Endothelial cell of umbilical vein (primary cell): ENCODE data around the gene CAMK2N2. TPM values are rescaled to one million over a fixed set of nuclear protein-coding genes. Genes with fewer than 3 reads are reported as not detected.

Experiments used
- BruUV-seq: library from RNA; stranded (reverse); fragments of 400-500 nt; replicated peaks from 2 replicates; lab custom pipeline; 2021; lab: Mats Ljungman, UMichigan
- CTCF ChIA-PET: fragments of 300-600, 350-600 bp; sonication (Branson Sonifier 250); formaldehyde crosslinking; loops from one replicate; lab custom pipeline; 2021; ENCODE audit warnings: antibody characterized with exemption, inconsistent platforms; lab: Charles Lee
- POLR2A ChIA-PET: fragments of 300-600, 350-600 bp; sonication (Branson Sonifier 250); formaldehyde crosslinking; loops from one replicate; lab custom pipeline; 2021; ENCODE audit warnings: antibody characterized with exemption, inconsistent platforms; lab: Charles Lee
- DNase-seq: peaks from one replicate; pipeline ENCODE4 v3.0.0-alpha.2; 2011; ENCODE audit warnings: low read depth, low spot score
- FAIRE-seq: peaks from 2 replicates; lab custom pipeline; 2011; peaks lifted over from hg19 to GRCh38; lab: Jason Lieb, UNC
- H2AFZ ChIP-seq: 2 replicates; pipeline ENCODE4 v1.6.0; 2012; ENCODE audit warnings: low read depth, low read length, control low read depth, inconsistent platforms
- H3K27ac ChIP-seq: 2 replicates; pipeline ENCODE4 v1.5.1; 2011; ENCODE audit warnings: low read depth, mild to moderate bottlenecking, control low read depth, low read length, moderate library complexity; ENCODE audit not compliant: insufficient read depth
- H3K27me3 ChIP-seq, 2 experiments: 2 replicates each; pipeline versions ENCODE4 v1.6.0 to v1.6.1; 2011; ENCODE audit warnings: low read length in 2 of 2, mixed read lengths in 1 of 2; ENCODE audit not compliant: control insufficient read depth in 2 of 2, insufficient read depth in 2 of 2
- H3K36me3 ChIP-seq, 2 experiments: 2 replicates in 1 of 2; 3 replicates in 1 of 2; pipeline ENCODE4 v1.5.1; 2011; ENCODE audit warnings: low read length in 2 of 2, mild to moderate bottlenecking in 1 of 2, moderate library complexity in 1 of 2; ENCODE audit not compliant: control insufficient read depth in 2 of 2, insufficient read depth in 2 of 2; ENCODE audit errors: extremely low read depth in 1 of 2
- H3K4me1 ChIP-seq: 3 replicates; pipeline ENCODE4 v1.5.1; 2011; ENCODE audit warnings: mild to moderate bottlenecking, low read length; ENCODE audit not compliant: control insufficient read depth, insufficient read depth; ENCODE audit errors: extremely low read depth
- H3K4me2 ChIP-seq: 2 replicates; pipeline ENCODE4 v1.6.1; 2011; ENCODE audit warnings: low read length, control low read depth, mixed read lengths; ENCODE audit not compliant: insufficient read depth
- H3K4me3 ChIP-seq, 3 experiments: fragments of 200-600 bp in 1 of 3; sonication (generic), shearing (Covaris generic) in 1 of 3; replicated peaks in 1 of 3; 2 replicates each; pipeline ENCODE4 v1.5.1; 2011 to 2016; ENCODE audit warnings: control low read depth in 3 of 3, low read length in 3 of 3, mild to moderate bottlenecking in 2 of 3, inconsistent platforms in 1 of 3, low read depth in 1 of 3, moderate library complexity in 1 of 3; ENCODE audit not compliant: insufficient read depth in 1 of 3
- H3K79me2 ChIP-seq: 2 replicates; pipeline ENCODE4 v1.6.0; 2012; ENCODE audit warnings: low read length, inconsistent platforms; ENCODE audit not compliant: control insufficient read depth, insufficient read depth
- H3K9ac ChIP-seq: replicated peaks from 2 replicates; pipeline ENCODE3; 2011; ENCODE audit warnings: low read length, control low read depth; ENCODE audit not compliant: insufficient read depth; ENCODE audit errors: extremely low read depth
- H3K9me1 ChIP-seq: replicated peaks from 3 replicates; pipeline ENCODE4 v1.6.0; 2011; ENCODE audit warnings: mild to moderate bottlenecking, low read length; ENCODE audit not compliant: control insufficient read depth, insufficient read depth; ENCODE audit errors: extremely low read depth
- H3K9me3 ChIP-seq: replicated peaks from 2 replicates; pipeline ENCODE4 v1.5.1; 2012; ENCODE audit warnings: low read length, inconsistent platforms; ENCODE audit not compliant: control insufficient read depth, insufficient read depth
- H4K20me1 ChIP-seq: replicated peaks from 2 replicates; pipeline ENCODE3; 2011; ENCODE audit warnings: mild to moderate bottlenecking, low read length; ENCODE audit not compliant: control insufficient read depth, insufficient read depth; ENCODE audit errors: extremely low read depth
- CTCF ChIP-seq, 2 donors: IDR thresholded peaks; 1 replicate in 1 of 2; 2 replicates in 1 of 2; pipeline ENCODE4 v1.5.1; 2011; ENCODE audit warnings: low read length in 2 of 2, mild to moderate bottlenecking in 2 of 2, moderate library complexity in 2 of 2, control low read depth in 1 of 2, inconsistent platforms in 1 of 2, low read depth in 1 of 2; ENCODE audit not compliant: insufficient read depth in 1 of 2; ENCODE audit errors: extremely low read depth in 1 of 2
- EZH2 ChIP-seq: IDR thresholded peaks from 2 replicates; pipeline ENCODE4 v1.6.1; 2012; ENCODE audit warnings: borderline replicate concordance, low read depth, mild to moderate bottlenecking, moderate library complexity, low read length, inconsistent platforms; ENCODE audit not compliant: severe bottlenecking
- FOS ChIP-seq: IDR thresholded peaks from 2 replicates; pipeline ENCODE4 v1.6.1; 2011; ENCODE audit warnings: mild to moderate bottlenecking, low read length, moderate library complexity, borderline replicate concordance; ENCODE audit not compliant: insufficient read depth
- GATA2 ChIP-seq: IDR thresholded peaks from 2 replicates; pipeline ENCODE4 v1.7.0; 2011; ENCODE audit warnings: low read depth, mild to moderate bottlenecking, moderate library complexity, mixed read lengths, low read length; ENCODE audit not compliant: insufficient read length, insufficient read depth
- JUN ChIP-seq: IDR thresholded peaks from 2 replicates; pipeline ENCODE4 v1.6.1; 2011; ENCODE audit warnings: borderline replicate concordance, low read depth; ENCODE audit not compliant: insufficient read length, insufficient read depth
- MAX ChIP-seq: IDR thresholded peaks from 2 replicates; pipeline ENCODE4 v1.6.1; 2011; ENCODE audit not compliant: insufficient read depth, insufficient read length
- MYC ChIP-seq: IDR thresholded peaks from one replicate; pipeline ENCODE4 v1.6.1; 2011; ENCODE audit warnings: mild to moderate bottlenecking, low read depth, low read length
- POLR2A ChIP-seq: IDR thresholded peaks from 2 replicates; pipeline ENCODE4 v1.6.1; 2012; ENCODE audit warnings: low read depth, mild to moderate bottlenecking, control low read depth, low read length
- POLR2AphosphoS5 ChIP-seq: IDR thresholded peaks from 2 replicates; pipeline ENCODE4 v1.6.1; 2012; ENCODE audit warnings: low read depth, mild to moderate bottlenecking, control low read depth, low read length, moderate library complexity; ENCODE audit not compliant: insufficient read depth
- dilution Hi-C: fragments of 300-500 bp; cut with MboI; formaldehyde crosslinking; loops from one replicate; pipeline ENCODE4 v1.15.0; 2019; ENCODE audit warnings: low sequenced_read_pairs; ENCODE audit not compliant: extremely low pct_ligation_motif_present
- intact Hi-C: fragments of 100-400 bp; cut with micrococcal nuclease; formaldehyde crosslinking; loops from one replicate; pipeline ENCODE4 v1.10.0; 2022
- polyA plus RNA-seq, 4 experiments: library from polyadenylated mRNA; depleted of rRNA in 3 of 4; stranded (reverse) in 3 of 4; unstranded in 1 of 4; fragments of >200 nt; gene quantifications; 2 replicates each; pipeline versions ENCODE4 v1.2.1 to v1.2.3, GENCODE V29; 2011 to 2012; ENCODE audit warnings: missing spikeins in 1 of 4
- total RNA-seq: library from RNA; stranded (reverse); gene quantifications from 2 replicates; pipeline ENCODE4 v1.2.3, GENCODE V29; 2021

Gene CAMK2N2
- total and polyA plus RNA-seq, 2 donors (not counting 3 experiments of a cell fraction or from before 2014, with no cell fraction given), result 0.11 TPM; not detected in 1

GRCh38 chr3:184218814-184219213 is 42.5 kb downstream of the CAMK2N2 start:
- dilution Hi-C loops, result no loop called here
- FAIRE-seq, result no peak

More at GRCh38 chr3:184218814-184219213, 42.5 kb downstream of the CAMK2N2 start:
- H4K20me1 ChIP-seq, result no peaks in the 10 kb centered on the region
- intact Hi-C loops, result no loop called here
- H3K9ac ChIP-seq, result no peak overlapping the region
- H3K36me3 ChIP-seq, result no peaks in the 10 kb centered on the region
- no peak overlapping the region for H3K27ac ChIP-seq
- H3K27me3 ChIP-seq, result peaks cover 0 to 2% of the 10 kb centered on the region in 2 experiments
- BruUV-seq, result no TSS peak
- no peaks in the 10 kb centered on the region for H3K9me1 ChIP-seq
- H2AFZ ChIP-seq, result no peak overlapping the region
- POLR2A ChIA-PET, result no interaction called here
- peaks cover 8% of the 10 kb centered on the region for H3K4me1 ChIP-seq
- CTCF ChIA-PET, result interaction anchor here (1.6 to 7.6 kb wide), 2 partner anchors 8 kb away, joined by 5 to 65 read pairs; no protein-coding TSS in a partner anchor
- H3K4me2 ChIP-seq, result no peak overlapping the region
- TF ChIP-seq POLR2AphosphoS5 (no peak), FOS (no peak), EZH2 (no peak), CTCF (IDR thresholded peaks at IDR 0.05; ENCODE audit: extremely low read depth in 1 of 2, insufficient read depth in 1 of 2, low read depth in 1 of 2, low read length in 2 of 2) (no peak), GATA2 (no peak), POLR2A (no peak), MYC (no peak), MAX (no peak), JUN (no peak)
- H3K79me2 ChIP-seq, result no peaks in the 10 kb centered on the region
- no peaks in the 10 kb centered on the region for H3K9me3 ChIP-seq
- DNase-seq, result no peak
- no peak overlapping the region for H3K4me3 ChIP-seq
